ENCODE data around the gene ZXDC.

The ZXDC gene

DNA sequence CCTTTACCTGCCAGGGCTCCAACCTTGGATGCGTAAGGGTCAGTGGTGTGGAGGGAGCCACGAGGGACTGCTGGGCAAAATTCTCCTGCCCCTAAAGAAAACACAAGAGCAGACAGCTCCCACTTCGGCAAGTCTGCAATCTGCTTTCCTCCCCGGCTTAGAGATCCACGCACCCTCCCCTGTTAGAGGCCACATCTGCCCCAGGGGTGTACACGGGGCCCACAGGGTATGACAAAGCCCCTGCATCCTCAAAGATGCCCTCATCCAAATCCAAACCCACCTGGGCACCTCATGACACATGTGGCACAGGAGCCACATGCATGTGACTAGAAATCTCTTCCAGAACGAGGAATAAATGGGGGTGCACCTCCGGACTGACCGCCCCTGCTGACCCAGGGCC is 25.5 kb downstream of the ZXDC start:
- no peak for DNase-seq

DNA sequence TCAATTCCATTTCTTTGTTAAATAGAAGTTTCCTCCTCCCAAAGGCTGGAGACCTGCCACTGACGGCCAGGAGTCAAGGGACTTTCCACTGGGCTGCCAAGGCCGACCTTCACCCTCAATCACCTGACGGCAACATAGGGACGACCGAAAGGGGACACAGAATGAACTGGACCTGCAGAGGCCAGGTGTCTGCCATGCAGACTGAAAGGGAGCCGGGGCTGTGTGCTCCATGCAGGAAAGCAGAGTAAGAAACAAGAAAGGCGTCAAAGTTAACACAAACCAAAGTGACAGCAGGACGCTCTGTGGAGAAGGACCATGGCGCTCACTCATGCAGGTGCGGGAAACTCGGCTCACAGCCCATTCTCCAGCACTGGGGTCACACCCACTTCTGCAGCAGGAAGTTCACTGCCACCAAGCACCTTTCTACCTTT is 26.1 kb downstream of the ZXDC start:
- DNase-seq: no peak

DNA sequence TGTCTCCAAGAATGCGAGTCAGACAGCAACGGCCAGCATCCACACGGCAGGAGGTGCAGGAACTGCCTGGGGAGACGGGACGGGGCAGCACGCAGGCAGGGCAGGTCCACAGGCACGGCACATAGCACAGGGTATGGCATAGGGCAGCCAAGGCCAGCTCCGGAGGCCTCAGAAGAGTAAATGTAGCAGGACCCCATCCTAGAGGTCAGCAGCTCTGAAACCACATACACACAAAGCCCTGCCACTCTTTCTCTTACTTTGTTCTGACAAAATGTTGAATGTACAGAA is 26.9 kb downstream of the ZXDC start:
- no peak for DNase-seq

DNA sequence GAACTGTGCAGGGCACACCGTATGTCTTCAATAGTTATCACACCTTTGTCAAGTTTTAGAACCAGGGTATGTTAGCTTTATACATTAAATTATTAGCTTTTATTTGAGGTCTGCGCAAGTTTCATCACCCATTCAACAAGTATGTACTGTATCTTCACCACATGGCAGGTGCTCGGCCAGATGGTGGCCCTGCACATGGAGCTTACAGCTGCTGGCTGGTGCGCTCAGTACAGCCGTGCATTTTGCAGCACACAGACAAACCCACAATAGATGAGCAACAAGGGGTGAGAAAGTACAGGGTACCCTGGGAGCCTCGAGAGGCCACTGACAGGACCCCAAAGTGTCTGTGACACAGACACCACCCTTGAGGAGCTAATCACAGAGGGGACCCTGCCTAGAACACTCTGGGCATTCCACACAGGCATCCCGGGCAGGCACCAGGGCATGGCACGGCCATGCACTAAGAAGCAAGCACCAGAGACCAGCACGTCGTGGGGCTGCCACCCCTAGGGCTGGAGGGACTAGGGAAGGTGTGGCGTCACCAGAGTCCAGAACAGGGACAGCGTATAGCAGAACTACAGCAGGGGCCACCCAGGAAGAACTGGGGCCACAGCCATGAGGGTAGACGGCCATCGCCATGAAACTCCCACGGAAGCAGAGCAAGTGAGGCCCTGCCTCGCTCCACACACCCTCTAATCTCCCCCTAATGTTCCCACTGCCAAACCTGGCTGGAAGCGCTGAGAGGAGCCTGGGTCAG is 27.4 kb downstream of the ZXDC start:
- no peak for DNase-seq

DNA sequence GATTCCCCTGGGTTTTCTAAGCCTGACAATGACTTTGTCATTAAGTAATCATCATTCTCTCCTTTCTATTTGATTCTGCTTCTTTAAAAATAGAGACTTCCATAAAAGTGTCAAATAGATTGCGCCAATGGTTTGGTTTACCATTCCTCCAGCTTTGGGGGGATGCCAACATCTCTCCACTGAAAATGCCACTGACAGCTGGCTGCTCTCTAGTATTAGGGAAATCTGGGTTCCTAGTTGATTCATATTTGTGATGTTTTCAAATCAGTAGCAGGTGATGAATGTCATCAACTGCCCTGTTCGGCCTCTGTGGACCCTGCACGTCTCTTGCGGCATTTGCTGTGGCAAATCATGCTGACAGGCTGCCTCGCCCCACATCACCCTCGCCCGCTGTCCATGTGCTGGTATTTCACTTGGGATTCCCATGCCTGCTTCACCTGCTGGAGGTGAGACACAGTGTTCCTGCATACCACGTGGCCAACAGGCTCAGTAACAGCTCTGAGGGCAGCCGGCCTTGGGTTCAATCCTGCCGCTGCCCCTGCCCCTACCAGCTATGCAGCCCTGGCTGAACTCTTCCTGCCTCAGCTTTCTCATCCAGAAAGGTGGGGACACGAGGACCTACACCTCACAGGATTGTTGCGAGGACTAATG is 28.1 kb downstream of the ZXDC start:
- no peak for DNase-seq

DNA sequence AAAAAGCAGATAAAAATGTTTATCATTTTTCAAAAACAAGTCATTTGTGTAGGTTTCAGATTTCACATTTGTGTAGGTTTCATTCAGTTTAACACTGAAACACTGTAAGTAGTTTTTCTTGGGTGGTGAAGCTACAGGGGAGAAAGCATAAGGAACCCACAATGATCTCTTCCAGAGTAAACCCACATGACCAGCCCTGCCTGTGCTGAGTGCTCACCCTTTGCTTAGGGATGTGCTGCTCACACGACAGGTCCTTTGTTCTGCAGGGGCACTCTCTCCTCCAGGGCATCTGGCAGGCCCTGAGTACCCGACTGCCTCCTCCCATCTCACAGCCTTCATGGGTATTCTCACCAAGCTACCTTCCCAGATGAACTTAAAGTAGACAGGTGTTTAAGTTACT is 28.9 kb downstream of the ZXDC start:
- no peak for DNase-seq

DNA sequence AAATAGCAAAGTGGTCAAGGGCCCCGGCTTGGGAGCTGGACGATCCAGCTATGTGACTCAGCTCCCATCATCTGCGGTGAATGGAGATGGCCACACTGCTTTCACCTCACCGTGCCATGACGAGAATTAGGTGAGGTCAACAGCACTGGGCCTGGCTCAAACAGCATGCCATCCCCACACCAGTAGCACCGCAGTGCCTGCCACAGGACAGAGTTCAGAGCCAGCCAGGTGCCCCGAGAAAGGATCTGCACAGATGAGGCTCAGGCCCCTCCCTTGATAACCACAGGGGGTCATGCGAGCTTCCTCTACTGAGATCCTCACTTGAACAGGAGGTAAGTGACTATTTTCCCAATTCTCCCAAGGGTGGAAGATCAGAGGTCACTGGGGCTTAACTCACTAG is 29.4 kb downstream of the ZXDC start:
- no peak for DNase-seq

DNA sequence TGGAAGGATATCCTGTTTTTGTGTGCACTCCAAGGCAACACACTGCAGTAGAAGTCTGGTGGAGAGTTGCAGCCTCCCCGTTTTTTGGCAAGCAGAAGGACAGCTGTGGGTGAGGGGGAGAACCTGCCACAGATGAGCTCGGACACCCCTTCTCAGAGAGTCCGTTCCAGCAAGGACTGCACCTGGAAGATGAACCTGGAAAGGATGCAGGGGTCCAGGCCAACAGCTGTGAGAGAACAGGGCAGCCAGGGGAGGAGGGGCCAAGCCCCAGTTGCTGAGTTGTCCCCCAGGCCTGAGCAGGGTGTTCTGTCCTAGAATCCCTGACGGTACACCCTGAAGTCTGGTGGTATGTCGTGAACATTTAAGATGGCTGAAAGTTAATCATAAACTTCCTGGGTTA is 30.2 kb downstream of the ZXDC start:
- no peak for DNase-seq

DNA sequence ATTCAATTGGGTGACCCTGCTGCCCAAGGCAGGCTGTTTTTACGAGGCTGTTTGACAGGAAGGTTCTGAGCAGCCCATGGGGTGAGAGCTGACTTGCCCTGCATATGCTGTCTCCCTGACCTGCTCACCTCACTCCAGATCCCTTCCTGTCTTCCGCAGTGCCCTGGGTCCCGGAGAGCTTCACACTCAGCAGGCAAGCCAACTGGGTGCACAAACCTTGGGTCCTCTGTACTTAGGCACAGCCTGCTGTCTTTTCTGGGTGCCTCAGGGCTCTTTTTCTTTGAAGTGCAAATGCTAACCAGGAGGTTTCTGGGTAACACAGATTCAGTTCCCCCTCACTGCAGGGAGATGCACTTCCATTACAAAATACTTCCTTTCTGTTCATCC is 32.8 kb downstream of the ZXDC start:
- DNase-seq: no peak

DNA sequence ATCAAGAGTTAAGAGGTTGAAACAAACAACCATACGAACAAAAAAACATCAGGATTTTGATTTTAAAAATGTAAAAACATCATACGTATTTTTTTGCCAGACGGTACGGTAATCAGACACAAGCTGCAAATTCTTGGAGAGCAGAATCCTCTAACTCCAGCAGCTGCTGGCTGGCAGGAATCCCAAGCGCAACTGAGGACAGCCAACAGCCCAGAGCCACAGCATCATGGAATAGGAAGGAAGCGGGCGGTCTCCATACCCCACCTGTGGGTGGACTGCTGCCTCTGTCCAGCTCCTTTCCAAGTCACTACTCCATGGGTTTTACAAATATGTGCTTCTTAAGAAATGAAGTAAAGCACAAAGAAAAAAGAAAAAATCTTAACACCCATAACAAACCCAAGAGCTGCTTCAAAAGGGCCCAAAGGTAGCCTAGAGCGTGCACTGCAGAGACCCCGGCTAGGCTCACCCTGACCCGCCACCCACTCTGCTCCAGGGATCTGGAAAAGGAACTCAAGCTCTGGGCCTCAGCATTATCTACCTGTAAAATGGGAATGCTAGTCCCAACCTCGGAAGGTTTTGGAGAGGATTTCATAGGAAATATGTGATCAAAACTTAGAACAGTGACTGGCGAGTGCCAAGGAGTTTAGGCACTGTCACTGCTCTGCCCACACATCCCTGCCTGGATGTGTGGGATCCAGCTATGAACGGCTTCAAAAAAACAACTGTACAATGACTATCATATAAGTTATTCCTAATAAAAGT is 33.4 kb downstream of the ZXDC start:
- no peak for DNase-seq

DNA sequence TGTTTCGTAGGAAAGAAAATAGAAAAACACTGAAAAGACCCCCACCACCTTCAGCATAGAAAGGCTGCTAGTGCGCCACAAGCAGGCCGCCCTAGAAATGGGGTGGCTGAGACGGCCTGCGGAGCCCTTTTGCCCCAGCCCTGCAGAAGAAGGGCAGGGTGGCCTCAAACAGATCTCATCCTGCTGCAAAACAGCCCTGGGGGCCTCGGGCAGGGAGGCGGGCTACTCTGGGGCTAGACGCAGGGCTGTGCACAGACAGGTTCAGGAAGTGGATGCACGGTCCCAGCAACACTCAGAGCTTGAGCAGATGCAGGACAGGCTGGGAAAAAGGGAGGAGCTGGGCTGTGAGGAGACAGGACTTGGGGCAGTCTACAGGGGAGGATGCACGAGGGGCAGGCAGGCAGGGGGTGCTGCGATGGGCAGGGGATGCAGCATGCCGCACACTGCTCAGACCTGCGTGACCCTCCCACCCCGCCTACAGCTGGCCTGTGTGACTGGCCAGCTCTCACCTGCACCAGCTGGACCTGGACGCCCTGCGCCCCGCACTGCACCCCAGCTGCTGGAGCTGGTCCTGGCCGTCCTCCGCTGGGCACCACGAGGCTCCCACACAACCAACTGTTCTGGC is 34.3 kb downstream of the ZXDC start:
- no peak for DNase-seq

DNA sequence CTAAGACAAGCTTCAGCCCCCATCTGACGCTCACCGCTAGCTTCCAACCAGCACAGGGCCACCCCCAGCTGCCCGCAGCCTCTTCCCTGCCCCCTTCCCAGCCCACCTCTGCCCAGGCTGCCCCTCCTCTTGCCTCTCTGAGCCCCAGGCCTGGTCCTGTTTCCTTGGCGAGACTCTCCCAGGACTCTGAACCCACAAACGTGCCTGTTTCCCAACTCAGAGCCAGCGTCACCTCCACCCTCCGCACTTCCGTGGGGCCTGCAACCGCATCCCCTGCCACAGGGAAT is 35.0 kb downstream of the ZXDC start:
- DNase-seq: no peak

DNA sequence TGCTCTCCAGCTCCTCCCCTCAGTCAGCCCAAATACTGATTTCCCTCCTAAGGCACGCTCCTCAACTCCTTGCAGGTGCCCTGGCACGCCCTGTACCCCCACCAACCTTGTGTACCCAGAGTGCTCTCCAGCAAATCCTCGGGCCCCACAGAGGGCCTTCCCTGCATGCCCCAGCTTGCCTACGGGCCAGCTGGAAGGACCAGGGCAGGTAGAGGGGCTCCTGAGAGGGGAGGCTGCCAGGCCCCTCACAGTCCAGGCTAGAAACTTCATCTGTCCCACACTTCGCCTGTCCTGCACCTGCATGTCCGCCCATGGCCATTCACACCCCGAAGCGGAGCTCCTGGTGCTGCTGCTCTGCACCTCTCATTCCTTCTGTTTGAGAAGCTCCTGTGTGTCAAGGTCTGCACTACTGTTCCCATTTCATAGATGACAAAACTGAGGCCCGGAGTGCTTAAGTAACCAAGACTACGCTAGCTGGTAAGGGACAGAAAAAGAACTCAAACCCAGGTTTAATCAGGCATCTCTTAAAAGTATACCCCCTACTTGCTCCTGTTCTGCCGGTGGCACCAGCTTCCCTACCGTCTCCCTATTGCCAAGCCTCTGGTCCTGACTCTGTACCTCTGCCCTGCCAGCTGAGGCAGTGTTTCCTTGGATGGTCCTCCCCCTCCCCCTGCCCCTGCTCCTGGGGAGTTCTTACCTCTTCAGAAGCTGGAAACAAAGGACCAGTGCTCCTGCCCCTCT is 35.6 kb downstream of the ZXDC start:
- DNase-seq: no peak

DNA sequence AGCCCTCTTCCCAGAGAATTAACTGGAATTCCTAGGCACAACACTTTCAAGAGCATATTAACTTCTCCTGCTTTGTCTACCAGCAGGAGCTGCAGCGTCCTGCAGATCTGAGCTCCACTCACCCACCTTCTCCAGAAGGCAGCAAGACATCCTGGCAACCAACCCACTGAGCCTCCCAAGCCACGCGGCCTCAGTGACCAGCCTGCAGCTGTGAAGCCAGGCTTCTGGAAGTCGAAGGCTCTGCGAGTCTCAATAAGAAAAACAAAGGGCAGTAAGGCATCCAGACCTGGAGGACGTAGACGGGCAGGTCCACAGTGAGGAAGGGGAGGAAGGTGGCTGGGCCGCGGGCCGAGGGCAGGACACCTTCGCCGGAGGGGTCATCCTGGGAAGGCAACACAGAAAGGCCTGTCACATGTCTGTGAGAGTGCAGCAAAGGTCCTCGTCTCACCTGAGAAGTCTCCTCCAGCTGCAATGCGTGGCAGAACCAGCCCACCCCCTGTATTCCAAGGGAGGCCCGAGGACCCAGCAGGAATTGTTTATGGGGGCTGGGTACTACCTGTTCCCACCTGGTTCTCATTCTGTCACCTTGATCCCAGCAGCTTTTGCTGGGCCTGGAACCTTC is 36.2 kb downstream of the ZXDC start:
- DNase-seq: no peak

DNA sequence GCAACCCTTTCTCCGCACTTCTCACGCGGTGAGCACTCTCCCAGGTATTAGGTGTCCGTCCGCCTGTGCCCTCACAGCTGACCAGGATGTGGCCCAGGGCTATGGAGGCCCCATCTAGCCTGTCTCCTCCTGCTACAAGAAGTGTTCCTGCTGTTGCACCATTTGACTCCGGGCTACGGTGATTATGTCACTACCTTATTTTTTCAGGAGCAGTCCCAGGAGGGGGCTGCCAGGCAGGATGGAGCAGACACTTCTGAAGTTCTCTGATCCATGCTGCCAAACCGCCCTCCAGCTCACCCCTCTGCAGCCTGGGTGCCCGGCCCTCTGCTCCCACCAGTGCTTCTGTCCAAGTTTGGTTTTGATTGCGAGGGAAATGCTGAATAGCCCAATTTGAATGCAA is 36.9 kb downstream of the ZXDC start:
- DNase-seq: no peak

DNA sequence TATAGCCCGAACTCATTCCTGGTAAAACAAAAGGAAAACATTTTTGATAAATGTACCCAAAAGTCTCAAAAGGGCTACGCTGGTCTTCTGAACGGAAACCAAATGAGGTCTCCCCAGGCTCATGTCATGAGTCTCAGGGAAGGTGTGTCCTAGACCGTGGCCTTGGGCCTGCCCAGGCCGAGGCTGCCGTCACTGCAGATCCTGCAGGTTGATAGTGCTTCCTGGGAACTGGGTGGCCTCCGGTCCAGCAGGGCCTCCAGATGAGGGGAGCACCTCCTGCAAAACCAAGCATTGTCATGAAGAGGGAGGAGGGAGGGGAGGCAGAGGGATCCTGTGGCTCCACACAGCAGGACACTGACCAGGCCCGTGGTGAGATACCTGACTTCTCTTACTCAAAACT is 37.5 kb downstream of the ZXDC start:
- DNase-seq: no peak

DNA sequence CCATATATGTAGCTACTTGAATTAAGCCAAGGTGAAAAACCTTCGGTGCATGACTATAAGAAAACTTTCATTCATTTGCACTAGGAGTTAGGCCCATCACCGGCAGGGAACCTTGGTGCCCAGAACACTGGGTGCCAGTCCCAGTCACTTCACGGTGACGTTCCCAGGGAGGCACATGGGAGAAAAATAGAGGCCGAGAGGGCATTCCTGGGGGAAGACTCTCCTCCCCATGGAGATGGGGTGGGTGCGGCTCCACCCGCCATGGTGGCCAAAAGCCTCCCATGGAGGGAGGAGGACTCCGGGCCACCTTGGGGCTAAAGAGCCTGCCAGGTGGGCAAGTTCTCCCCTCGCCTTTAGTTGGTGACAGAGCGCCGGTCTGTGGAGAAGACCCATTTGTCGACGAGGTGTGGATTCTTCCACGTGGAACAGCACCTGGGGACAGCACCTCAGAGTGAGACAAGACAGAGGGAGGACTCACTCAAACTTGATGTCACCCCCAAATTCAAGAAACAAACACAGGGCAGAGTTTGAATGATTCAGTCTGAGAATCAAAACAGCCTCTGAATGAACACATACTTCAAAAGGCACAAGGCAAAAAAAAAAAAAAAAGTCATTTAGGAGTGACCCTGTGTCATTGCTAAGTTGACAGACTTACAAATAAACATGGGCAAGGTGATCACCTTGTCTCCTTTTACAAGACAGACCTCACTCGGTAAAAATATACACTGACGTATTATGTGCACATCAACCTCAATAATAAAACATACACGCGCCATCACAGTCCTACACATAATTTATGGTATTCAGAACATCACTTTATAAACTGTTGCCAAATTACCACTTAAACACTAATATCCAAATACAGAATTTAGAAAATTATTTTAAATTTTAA is 38.6 kb downstream of the ZXDC start:
- no peak for DNase-seq

DNA sequence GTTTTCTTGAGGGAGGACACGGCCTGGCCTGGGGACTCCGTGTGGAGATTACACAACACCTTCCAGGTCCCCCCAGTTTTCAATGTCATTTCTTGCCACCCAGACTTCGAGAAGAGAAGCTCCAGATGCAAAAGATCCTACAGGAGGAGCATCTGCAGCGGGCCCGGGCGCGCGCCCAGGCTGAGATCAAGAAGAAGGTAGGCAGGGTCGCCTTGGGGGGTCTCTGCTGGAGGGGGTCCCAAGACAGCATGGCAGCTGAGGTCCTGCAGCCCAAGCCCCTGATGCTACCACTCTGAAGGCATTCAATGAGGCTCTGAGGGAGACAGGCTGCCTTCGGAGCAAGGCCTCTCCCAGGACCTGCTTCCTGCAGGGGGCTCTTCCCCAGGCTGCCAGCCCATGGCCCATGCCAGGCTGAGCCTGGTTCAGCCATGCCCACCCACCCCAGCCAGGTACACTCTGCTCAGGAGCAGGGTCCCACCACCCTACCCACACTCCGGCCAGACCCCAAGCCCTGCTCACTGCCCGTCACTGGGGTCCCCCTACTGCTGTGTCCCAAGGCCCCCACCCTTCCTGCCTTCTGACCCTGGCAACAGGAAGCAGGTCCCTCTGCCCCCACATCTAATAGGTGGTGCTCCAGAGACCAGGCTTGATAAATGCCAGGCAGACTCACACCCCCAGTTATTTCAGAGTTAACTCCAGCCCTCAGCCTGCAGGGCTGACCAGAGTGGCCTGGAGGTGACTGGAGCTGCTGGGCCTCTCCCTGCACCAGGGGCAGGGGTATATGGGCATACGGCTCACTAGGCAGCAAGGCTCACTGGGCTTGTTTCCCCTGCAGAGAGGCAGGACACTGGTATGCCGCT is 40.0 kb downstream of the ZXDC start:
- no peak for DNase-seq

DNA sequence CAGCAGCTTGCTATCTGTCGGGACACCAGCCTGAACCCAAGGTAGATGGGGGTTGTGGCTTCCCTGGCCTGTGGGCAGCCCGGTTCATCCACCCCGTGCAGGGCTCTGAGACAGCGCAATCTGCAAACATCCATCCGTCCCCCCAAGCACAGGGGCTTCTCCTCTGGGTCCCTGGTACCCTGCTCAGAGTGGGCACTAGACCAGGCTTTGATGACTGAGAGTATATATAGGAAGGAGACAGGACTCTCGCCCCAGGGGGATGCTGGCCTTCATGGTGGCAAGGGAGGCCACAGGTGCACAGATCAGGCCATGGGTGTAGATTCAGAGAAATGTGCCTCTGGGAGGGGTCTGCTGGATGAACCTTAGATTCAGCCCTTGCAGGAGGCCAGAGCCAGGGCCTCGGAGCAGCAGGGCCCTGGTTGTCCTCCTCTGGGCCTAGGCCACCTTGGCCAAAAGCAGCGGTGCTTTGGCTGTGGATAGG is 40.7 kb downstream of the ZXDC start:
- no peak for DNase-seq

DNA sequence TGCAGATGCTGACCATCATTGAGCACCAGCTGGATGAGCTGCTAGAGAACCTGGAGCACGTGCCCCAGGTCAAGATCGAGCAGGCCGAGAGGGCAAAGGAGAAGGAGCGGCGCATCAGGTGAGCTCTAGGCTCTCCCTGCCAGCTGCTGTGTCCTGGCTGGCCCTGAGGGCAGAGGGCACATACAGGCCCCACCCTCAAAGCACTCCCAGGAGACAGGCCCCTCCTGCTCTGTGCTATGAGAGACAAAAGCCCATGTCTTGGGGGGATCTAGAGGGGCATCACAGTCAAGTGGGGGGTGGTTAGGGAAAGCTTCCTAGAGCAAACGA is 41.5 kb downstream of the ZXDC start:
- DNase-seq: no peak
